Measurements from ENCODE around the gene UEVLD. TPM values are rescaled to one million over a fixed set of nuclear protein-coding genes. Genes with fewer than 3 reads are reported as not detected.

Gene UEVLD
- total and polyA plus RNA-seq, 9 of the 15 experiments (the other 6 are each of a cell fraction or from before 2014, with no cell fraction given) = 4.7 to 12.6 (median 7.4) TPM

DNA sequence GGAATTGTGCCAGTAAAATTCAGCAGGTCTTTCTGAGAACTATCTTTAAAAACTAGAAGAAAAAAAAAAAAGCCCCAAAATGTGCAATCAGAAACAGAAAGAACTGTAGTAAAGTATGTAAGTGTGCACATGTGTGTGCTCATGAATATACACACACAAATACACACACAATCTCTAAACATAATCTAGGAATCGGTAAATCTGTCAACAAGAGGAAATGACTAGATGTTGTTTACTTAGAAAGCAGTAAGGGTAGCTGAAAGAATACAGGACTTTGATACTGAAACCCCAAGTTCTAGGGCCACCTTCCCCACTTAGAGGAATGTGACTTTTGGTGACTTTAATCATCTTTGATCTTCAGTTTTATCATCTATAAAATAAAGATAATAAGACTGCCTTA, 13.2 kb downstream of the UEVLD start:
- H3K4me3 ChIP-seq = no peak overlapping the region
- DNase-seq (ENCODE audit: extremely low read depth in 1 of 4, low spot score in 3 of 4) (no peak), ATAC-seq (no peak), FAIRE-seq (no peak)
- ChIA-PET CTCF (ENCODE audit: low intra/inter-chr PET ratio) (no interaction called here), POLR2A (interaction anchor here (1.2 kb wide), 1 partner anchor 38 kb away, joined by 4 read pairs; no protein-coding TSS in a partner anchor)
- H4K20me1 ChIP-seq (replicated peaks; ENCODE audit: control insufficient read depth, insufficient read depth, low read length) = no peaks in the 10 kb centered on the region
- no peaks in the 10 kb centered on the region for H3K9me3 ChIP-seq (replicated peaks; ENCODE audit: control insufficient read depth, insufficient read depth, low read depth, low read length)
- no peak overlapping the region for H3K9ac ChIP-seq (ENCODE audit: insufficient read depth in 1 of 2, low read depth in 2 of 2, low read length in 2 of 2)
- peaks cover 19% of the 10 kb centered on the region; the same call in 1 of the 3 replicates for H3K36me3 ChIP-seq (ENCODE audit: control insufficient read depth, insufficient read depth, low read length)
- no peaks in the 10 kb centered on the region for H3K27me3 ChIP-seq (ENCODE audit: control insufficient read depth in 2 of 2, insufficient read depth in 2 of 2, low read length in 2 of 2)
- no peak overlapping the region for H3K4me2 ChIP-seq (ENCODE audit: insufficient read depth, low read length)
- BruUV-seq (replicated peaks) = no TSS peak
- peaks cover 0 to 6% of the 10 kb centered on the region in 2 experiments; a peak in 4 of 5 replicates for H3K4me1 ChIP-seq (replicated peaks in 1 of 2; ENCODE audit: control insufficient read depth in 2 of 2, insufficient read depth in 2 of 2, low read length in 2 of 2)
- 43% methylated on average over 1 of the region's 1 CpG for WGBS (ENCODE audit: insufficient coverage, low coverage, missing lambda C conversion rate)
- TF ChIP-seq NR4A1 (CRISPR knock-in tag; IDR thresholded peaks at IDR 0.05) (no peak), NR4A1 (tag; IDR thresholded peaks at IDR 0.05) (no peak), ETV1 (tag; conservative IDR thresholded peaks at IDR 0.05; ENCODE audit: low read depth) (peak; percentile 57; the same call in 1 of the 2 replicates), MYNN (IDR thresholded peaks at IDR 0.05) (no peak), MYNN (CRISPR knock-in tag; IDR thresholded peaks at IDR 0.05) (no peak), FOXA3 (CRISPR knock-in tag; conservative IDR thresholded peaks at IDR 0.05 in 1 of 2, IDR thresholded peaks at IDR 0.05 in 1 of 2) (peak in 1 of 2 experiments; percentile 70; a peak in 1 of 4 replicates), BCL6 (CRISPR knock-in tag; IDR thresholded peaks at IDR 0.05) (no peak), MEIS2 (IDR thresholded peaks at IDR 0.05; ENCODE audit: partially characterized antibody) (peak; percentile 78), SMAD2 (IDR thresholded peaks at IDR 0.05; ENCODE audit: low read depth, low read length) (no peak)
- H2AFZ ChIP-seq (ENCODE audit: low read depth, low read length) = no peak overlapping the region
- no peaks in the 10 kb centered on the region for H3K79me2 ChIP-seq (ENCODE audit: control insufficient read depth, insufficient read depth, low read length)
- in situ Hi-C loops (cut with MboI) (no loop called here), intact Hi-C loops (cut with micrococcal nuclease) (no loop called here)
- H3K27ac ChIP-seq (ENCODE audit: extremely low read depth, low read depth, low read length) = no peak overlapping the region
- no peaks in the 10 kb centered on the region for H3K9me1 ChIP-seq (ENCODE audit: control insufficient read depth, insufficient read depth, low read length)
